Common myeloid progenitor, CD34-positive (primary cell): ENCODE measurements around the gene CACNA2D2.

Source experiments
- CTCF ChIA-PET: fragments of 350-600 bp; sonication (Branson Sonifier 250); formaldehyde crosslinking; loops from one replicate; lab custom pipeline; 2021; ENCODE audit warnings: antibody characterized with exemption; lab: Charles Lee
- POLR2A ChIA-PET: fragments of 350-600 bp; sonication (Branson Sonifier 250); formaldehyde crosslinking; loops from one replicate; lab custom pipeline; 2021; ENCODE audit warnings: antibody characterized with exemption; lab: Charles Lee
- DNase-seq, 3 donors: peaks; one replicate each; pipeline versions ENCODE4 v3.0.0 to v3.0.0-alpha.2; 2013
- H3K27ac ChIP-seq, 2 experiments: 1 replicate in 1 of 2; 2 replicates in 1 of 2; pipeline ENCODE4 v1.7.0; 2013; ENCODE audit warnings: inconsistent platforms in 2 of 2, low read length in 2 of 2, mild to moderate bottlenecking in 2 of 2, low read depth in 1 of 2, moderate library complexity in 1 of 2; ENCODE audit not compliant: severe bottlenecking in 2 of 2, insufficient read depth in 1 of 2, poor library complexity in 1 of 2
- H3K27me3 ChIP-seq, 5 experiments: replicated peaks in 2 of 5; 1 replicate in 3 of 5; 2 replicates in 2 of 5; pipeline versions ENCODE4 v1.6.1 to v1.7.0; 2013; ENCODE audit warnings: low read length in 4 of 5, mild to moderate bottlenecking in 2 of 5, moderate library complexity in 2 of 5, inconsistent platforms in 1 of 5; ENCODE audit not compliant: insufficient read depth in 5 of 5, control insufficient read depth in 4 of 5
- H3K36me3 ChIP-seq, 4 experiments: 1 replicate in 2 of 4; 2 replicates in 2 of 4; pipeline versions ENCODE4 v1.6.1 to v1.7.0; 2013; ENCODE audit warnings: low read length in 3 of 4, control low read depth in 1 of 4, mild to moderate bottlenecking in 1 of 4; ENCODE audit not compliant: control insufficient read depth in 4 of 4, insufficient read depth in 4 of 4
- H3K4me1 ChIP-seq, 4 experiments: 1 replicate in 3 of 4; 2 replicates in 1 of 4; pipeline versions ENCODE4 v1.6.1 to v1.7.1; 2013; ENCODE audit warnings: low read length in 3 of 4, mild to moderate bottlenecking in 3 of 4, control low read depth in 1 of 4, inconsistent platforms in 1 of 4, moderate library complexity in 1 of 4; ENCODE audit not compliant: control insufficient read depth in 4 of 4, insufficient read depth in 4 of 4; ENCODE audit errors: control extremely low read depth in 1 of 4
- H3K4me3 ChIP-seq, 7 experiments: 1 replicate in 4 of 7; 2 replicates in 3 of 7; pipeline versions ENCODE4 v1.5.1 to v1.7.0; 2013; ENCODE audit warnings: mild to moderate bottlenecking in 7 of 7, low read length in 6 of 7, moderate library complexity in 6 of 7, inconsistent platforms in 2 of 7, low read depth in 2 of 7, control low read depth in 1 of 7; ENCODE audit not compliant: insufficient read depth in 4 of 7, control insufficient read depth in 1 of 7; ENCODE audit errors: extremely low read depth in 1 of 7
- H3K9me3 ChIP-seq, 5 experiments: 1 replicate in 4 of 5; 2 replicates in 1 of 5; pipeline versions ENCODE4 v1.6.1 to v1.7.1; 2013; ENCODE audit warnings: low read length in 4 of 5, mild to moderate bottlenecking in 2 of 5, inconsistent platforms in 1 of 5, low read depth in 1 of 5, moderate library complexity in 1 of 5; ENCODE audit not compliant: control insufficient read depth in 4 of 5, insufficient read depth in 2 of 5; ENCODE audit errors: control extremely low read depth in 1 of 5
- WGBS: methylation state at CpG from one replicate; pipeline ENCODE4 v1.1.5; 2013; ENCODE audit not compliant: insufficient coverage; 5-methylcytosine and 5-hydroxymethylcytosine counted together

Gene CACNA2D2

DNA sequence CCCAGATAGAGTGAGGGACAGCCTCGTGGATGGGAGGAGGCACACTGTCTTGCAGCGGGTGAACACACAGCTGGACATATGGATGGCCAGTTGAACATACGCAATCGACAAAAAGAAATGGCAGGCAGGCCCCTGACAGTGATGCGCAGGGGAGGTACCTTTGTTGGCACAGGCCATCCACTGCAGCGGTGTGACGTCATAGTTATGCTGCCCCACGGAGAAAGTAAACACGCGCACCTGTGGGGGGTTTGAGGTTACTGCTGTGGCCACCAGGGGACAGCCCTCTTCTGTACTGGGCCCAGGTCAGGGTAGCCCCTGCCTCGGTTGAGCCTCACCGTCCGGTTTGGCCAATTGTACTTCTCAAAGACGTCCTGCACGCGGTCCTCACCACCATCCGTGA, 124.7 kb downstream of the CACNA2D2 start:
- Histone ChIP-seq H3K4me1 (peaks cover 0 to 9% (median 3%) of the 10 kb centered on the region in 4 experiments), H3K4me3 (peak overlapping the region in 1 of 7 experiments; percentile 19), H3K36me3 (no peaks in the 10 kb centered on the region), H3K27ac (no peak overlapping the region), H3K9me3 (no peaks in the 10 kb centered on the region), H3K27me3 (no peaks in the 10 kb centered on the region)
- CTCF ChIA-PET: interaction anchor here (0.9 to 1.1 kb wide), 2 partner anchors 8 to 31 kb away, joined by 3 read pairs; no protein-coding TSS in a partner anchor
- WGBS: 98% methylated on average over 15 of the region's 17 CpGs
- POLR2A ChIA-PET: no interaction called here
- DNase-seq: no peak

DNA sequence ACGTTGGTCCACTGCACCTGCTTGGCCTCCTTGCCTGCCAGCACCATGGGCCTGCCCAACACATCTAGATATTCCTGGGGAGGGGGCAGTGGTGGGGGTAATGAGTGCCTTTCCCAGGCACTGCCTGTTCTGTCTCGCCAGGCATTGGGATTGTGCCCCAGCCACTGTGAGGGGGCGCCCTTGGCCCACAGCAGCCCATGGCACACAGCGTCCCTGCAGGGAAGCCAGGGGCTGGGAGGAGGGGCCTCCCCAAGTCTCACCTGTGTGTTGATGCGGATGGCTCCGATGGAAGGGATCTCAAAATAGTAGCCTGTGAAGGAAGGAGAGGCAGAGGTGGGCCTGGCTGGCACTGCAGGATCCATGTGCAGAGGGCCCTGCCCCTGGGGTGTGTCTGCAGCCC, 125.4 kb downstream of the CACNA2D2 start:
- H3K27ac ChIP-seq: no peak overlapping the region
- no peaks in the 10 kb centered on the region for H3K9me3 ChIP-seq
- no peaks in the 10 kb centered on the region for H3K27me3 ChIP-seq
- H3K4me3 ChIP-seq: no peak overlapping the region
- peaks cover 0 to 12% (median 8%) of the 10 kb centered on the region in 4 experiments for H3K4me1 ChIP-seq
- ChIA-PET CTCF (no interaction called here), POLR2A (no interaction called here)
- no peak for DNase-seq
- H3K36me3 ChIP-seq: no peaks in the 10 kb centered on the region
- WGBS: 96% methylated on average over 3 of the region's 6 CpGs

DNA sequence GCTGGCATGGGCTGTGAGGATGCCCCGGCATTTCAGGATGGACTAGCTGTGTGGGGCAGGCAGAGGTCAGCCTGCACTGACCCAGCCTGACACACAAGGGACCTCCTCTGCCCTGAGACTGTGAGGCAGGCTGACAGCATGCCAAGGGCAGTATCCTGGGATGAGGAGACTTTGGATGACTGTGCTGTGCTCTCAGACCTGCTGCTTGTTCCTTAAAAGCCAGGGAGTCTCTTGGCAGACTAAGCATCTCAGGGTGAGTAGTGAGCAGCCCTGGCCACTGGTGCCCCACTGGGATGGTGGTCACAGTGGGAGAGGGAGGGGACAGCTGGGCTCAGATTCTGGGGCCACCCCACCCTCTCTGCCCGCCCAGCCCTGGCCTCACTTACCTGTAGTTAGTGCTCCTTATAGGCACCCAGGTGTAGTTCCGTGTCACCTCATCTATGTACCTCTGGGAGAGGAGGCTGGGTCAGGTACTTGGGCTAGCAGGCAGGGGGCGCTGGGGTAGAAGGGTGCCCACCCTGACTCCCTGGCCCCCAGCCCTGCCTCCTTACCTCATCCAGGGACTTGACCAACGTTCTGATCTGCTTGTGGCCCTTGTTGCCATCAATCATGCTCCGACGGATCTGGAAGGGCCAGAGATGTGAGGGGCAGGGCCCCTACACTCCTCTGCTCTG, 128.0 kb downstream of the CACNA2D2 start:
- 88% methylated on average over 7 of the region's 7 CpGs for WGBS
- ChIA-PET POLR2A (no interaction called here), CTCF (interaction anchor here (0.6 to 1.7 kb wide), 4 partner anchors 10 to 115 kb away, joined by 3 to 5 read pairs (median 4); no protein-coding TSS in a partner anchor)
- Histone ChIP-seq H3K4me1 (peaks cover 0 to 20% (median 15%) of the 10 kb centered on the region in 4 experiments), H3K4me3 (no peak overlapping the region), H3K36me3 (no peaks in the 10 kb centered on the region), H3K27me3 (no peaks in the 10 kb centered on the region), H3K27ac (no peak overlapping the region), H3K9me3 (no peaks in the 10 kb centered on the region)
- no peak for DNase-seq

DNA sequence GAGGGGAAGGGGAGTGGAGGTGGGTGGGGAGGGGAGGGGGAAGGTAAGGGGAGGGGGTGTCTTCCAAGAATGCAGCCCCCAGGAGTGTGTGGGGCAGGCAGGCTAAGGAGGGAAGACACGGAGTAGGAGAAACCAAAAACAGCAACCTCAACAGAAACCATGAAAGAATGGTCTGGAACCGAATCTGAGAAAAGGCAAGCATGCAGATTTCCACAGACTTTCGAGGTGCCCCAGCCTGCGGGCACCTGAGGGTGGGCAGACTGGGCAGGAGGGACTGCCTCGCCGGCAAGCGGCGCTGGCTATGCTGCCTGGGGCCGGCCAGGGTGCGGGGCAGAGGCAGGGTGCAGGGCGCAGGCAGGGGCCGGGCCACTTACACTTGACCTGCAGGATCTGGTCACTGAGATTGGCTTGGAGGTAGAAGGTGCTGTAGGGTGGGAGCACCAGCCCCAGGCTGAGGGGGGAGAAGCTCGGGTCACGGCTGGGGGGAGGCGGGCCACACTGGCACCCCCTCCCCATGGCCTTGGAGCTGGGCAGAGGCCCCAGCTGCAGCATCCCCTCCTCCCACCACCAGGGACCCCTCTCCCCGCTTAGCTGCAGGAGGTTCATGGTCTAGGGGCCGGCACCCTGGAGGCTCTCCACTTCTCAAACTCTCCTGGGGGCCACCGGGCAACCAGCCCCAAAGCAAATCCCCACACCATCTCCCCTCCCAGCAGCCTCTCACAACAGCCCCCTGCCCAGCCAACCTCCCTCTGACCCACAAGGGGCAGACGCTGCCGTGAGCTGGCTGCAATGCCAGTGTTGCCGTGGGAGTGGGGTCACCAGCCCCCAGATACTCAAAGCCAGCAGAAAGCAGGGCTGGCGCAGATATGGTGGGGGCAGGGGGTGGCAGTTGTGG, 128.8 kb downstream of the CACNA2D2 start:
- H3K4me3 ChIP-seq: no peak overlapping the region
- CTCF ChIA-PET: interaction anchor here (0.6 to 1.7 kb wide), 3 partner anchors 11 to 114 kb away, joined by 3 to 5 read pairs (median 3); no protein-coding TSS in a partner anchor
- POLR2A ChIA-PET: no interaction called here
- WGBS: 83% methylated on average over 13 of the region's 22 CpGs
- H3K27me3 ChIP-seq: no peaks in the 10 kb centered on the region
- no peaks in the 10 kb centered on the region for H3K36me3 ChIP-seq
- no peaks in the 10 kb centered on the region for H3K9me3 ChIP-seq
- peaks cover 0 to 20% (median 15%) of the 10 kb centered on the region in 4 experiments for H3K4me1 ChIP-seq
- DNase-seq: no peak
- no peak overlapping the region for H3K27ac ChIP-seq

DNA sequence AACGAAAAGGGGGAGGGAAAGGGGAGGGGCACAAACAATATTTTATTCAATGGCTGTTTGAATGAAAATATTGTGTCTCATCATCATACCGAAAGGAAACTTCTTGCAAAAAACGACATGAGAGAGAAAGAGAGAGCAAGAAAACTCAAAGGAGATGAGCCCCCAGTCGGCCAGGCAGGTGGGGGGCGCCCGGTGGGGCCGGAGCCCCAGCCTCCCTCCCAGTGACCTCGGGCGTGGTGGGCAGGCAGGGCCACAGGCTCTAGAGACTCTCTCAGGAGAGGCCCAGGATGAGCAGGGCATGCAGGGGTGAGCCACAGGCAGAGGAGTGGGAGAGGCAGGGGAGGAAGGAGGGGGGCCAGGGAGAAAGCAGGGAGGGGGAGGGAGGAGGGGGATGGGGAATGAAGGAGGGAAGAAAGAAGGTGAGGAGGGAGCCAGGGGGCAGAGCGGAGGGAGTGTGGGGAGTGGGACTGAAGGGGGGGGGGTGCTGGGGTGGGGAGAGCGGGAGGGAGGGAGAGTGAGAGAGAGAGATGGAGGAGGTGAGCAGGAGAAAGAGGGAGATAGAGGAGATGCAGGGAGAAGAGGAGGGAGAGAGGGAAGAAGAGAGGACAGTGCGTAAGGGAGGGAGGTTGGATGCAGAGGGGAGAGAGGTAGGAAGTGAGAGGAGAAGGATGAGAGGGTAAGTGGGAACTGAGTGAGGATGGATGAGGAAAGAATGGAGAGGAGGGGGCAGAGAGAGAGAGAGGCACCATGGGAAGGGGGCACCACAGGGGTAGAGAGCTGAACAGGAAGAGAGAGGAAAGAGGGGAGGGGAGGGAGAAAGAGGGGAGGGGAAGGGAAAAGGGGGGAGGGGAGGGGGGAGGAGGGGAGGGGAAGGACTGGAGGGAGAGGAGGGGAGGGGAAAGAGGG, 130.0 kb downstream of the CACNA2D2 start:
- CTCF ChIA-PET: interaction anchor here (1.4 kb wide), 1 partner anchor 20 kb away, joined by 5 read pairs; no protein-coding TSS in a partner anchor
- POLR2A ChIA-PET: no interaction called here
- Histone ChIP-seq H3K36me3 (no peaks in the 10 kb centered on the region), H3K27ac (no peak overlapping the region), H3K4me1 (peaks cover 0 to 20% (median 15%) of the 10 kb centered on the region in 4 experiments), H3K27me3 (no peaks in the 10 kb centered on the region), H3K4me3 (no peak overlapping the region), H3K9me3 (no peaks in the 10 kb centered on the region)
- no peak for DNase-seq
- 73% methylated on average over 9 of the region's 12 CpGs for WGBS

DNA sequence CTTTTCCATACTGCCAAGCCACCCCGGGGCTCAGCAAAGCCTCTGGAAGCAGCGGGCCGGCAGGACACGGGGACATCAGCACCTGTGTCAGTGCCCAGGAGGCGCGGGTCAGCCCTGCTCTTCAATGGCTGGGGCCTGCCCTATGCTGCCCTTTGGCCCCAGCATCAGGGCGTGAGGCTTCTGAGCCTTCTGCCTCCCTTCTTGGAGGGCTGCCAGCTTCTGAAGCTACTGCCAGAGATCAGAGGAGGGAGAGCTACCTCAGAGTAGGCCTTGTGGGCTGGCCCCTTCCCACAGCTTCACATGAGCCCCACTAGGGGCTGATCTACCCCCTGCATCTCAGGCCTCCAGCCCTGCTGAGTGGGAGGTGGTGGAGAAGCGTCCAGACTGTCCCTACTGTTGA, 131.1 kb downstream of the CACNA2D2 start:
- Histone ChIP-seq H3K4me1 (peaks cover 0 to 20% (median 15%) of the 10 kb centered on the region in 4 experiments), H3K27me3 (no peaks in the 10 kb centered on the region), H3K36me3 (no peaks in the 10 kb centered on the region), H3K27ac (no peak overlapping the region), H3K9me3 (no peaks in the 10 kb centered on the region), H3K4me3 (no peak overlapping the region)
- 80% methylated on average over 5 of the region's 8 CpGs for WGBS
- ChIA-PET POLR2A (no interaction called here), CTCF (interaction anchor here (0.6 to 1.4 kb wide), 3 partner anchors 18 to 24 kb away, joined by 3 to 5 read pairs (median 3); no protein-coding TSS in a partner anchor)
- DNase-seq: peak; percentile 46 to 77 (median 70)
